ENCODE measurements around the gene JUN. TPM values are rescaled to one million over a fixed set of nuclear protein-coding genes. Genes with fewer than 3 reads are reported as not detected.

JUN gene
- polyA plus RNA-seq, 3 donors: 29.3 to 330 (median 31.3) TPM

GRCh38 chr1:58823481-58824010, 39.7 kb upstream of the JUN start:
- Histone ChIP-seq H3K4me1 (ENCODE audit: control insufficient read depth in 1 of 2, insufficient read depth in 2 of 2, low read length in 2 of 2) (peaks cover 24 to 31% of the 10 kb centered on the region in 2 donors), H3K9me3 (replicated peaks in 1 of 2; ENCODE audit: control insufficient read depth in 1 of 2, insufficient read depth in 1 of 2, low read length in 2 of 2) (peaks cover 8 to 17% of the 10 kb centered on the region in 2 donors), H3K79me2 (ENCODE audit: insufficient read depth, low read length) (no peaks in the 10 kb centered on the region), H3K9ac (ENCODE audit: insufficient read depth, low read length, poor library complexity, severe bottlenecking) (no peak overlapping the region), H3K27ac (ENCODE audit: low read depth in 1 of 2, low read length in 2 of 2) (no peak overlapping the region), H2AFZ (ENCODE audit: insufficient read depth, low read depth, low read length, poor library complexity, severe bottlenecking) (no peak overlapping the region), H3K4me3 (replicated peaks in 1 of 3; ENCODE audit: low read depth in 2 of 3, low read length in 3 of 3) (no peak overlapping the region), H3K27me3 (ENCODE audit: control insufficient read depth in 2 of 2, insufficient read depth in 2 of 2, low read length in 2 of 2) (no peaks in the 10 kb centered on the region), H3K4me2 (replicated peaks; ENCODE audit: extremely low read depth, low read length, poor library complexity, severe bottlenecking) (no peak overlapping the region), H3K36me3 (replicated peaks in 1 of 2; ENCODE audit: control insufficient read depth in 1 of 2, insufficient read depth in 2 of 2, low read length in 2 of 2) (no peaks in the 10 kb centered on the region), H4K20me1 (ENCODE audit: insufficient read depth, low read length) (no peaks in the 10 kb centered on the region)
- intact Hi-C loops (cut with micrococcal nuclease): no loop called here
- WGBS (ENCODE audit: insufficient coverage): 86% methylated on average over 1 of the region's 4 CpGs
- H3K36me3 Mint-ChIP-seq: peaks cover 2 to 3% of the 10 kb centered on the region in 2 donors
- TF ChIP-seq CTCF (IDR thresholded peaks at IDR 0.05): no peak
- peaks cover 0 to 4% (median 0%) of the 10 kb centered on the region in 3 donors for H3K27me3 Mint-ChIP-seq (ENCODE audit: low read depth in 3 of 3)
- H3K4me1 Mint-ChIP-seq: peaks cover 29% of the 10 kb centered on the region
- peak in 1 of 3 donors; percentile 17 for DNase-seq
- H3K4me3 Mint-ChIP-seq: no peak overlapping the region
- no peak overlapping the region for H3K27ac Mint-ChIP-seq
- peaks cover 3 to 21% (median 19%) of the 10 kb centered on the region in 7 donors for H3K9me3 Mint-ChIP-seq

GRCh38 chr1:58821309-58821708, 37.5 kb upstream of the JUN start:
- Mint-ChIP-seq H3K4me1 (peaks cover 38% of the 10 kb centered on the region), H3K27me3 (ENCODE audit: low read depth in 3 of 3) (no peaks in the 10 kb centered on the region), H3K9me3 (peaks cover 0 to 4% (median 0%) of the 10 kb centered on the region in 7 donors), H3K4me3 (no peak overlapping the region), H3K27ac (peak overlapping the region in 1 of 7 donors; percentile 63), H3K36me3 (no peaks in the 10 kb centered on the region)
- no peak overlapping the region for H3K9ac ChIP-seq (ENCODE audit: insufficient read depth, low read length, poor library complexity, severe bottlenecking)
- no peak overlapping the region for H3K4me3 ChIP-seq (replicated peaks in 1 of 3; ENCODE audit: low read depth in 2 of 3, low read length in 3 of 3)
- H2AFZ ChIP-seq (ENCODE audit: insufficient read depth, low read depth, low read length, poor library complexity, severe bottlenecking): no peak overlapping the region
- H3K4me2 ChIP-seq (replicated peaks; ENCODE audit: extremely low read depth, low read length, poor library complexity, severe bottlenecking): no peak overlapping the region
- no peaks in the 10 kb centered on the region for H3K36me3 ChIP-seq (replicated peaks in 1 of 2; ENCODE audit: control insufficient read depth in 1 of 2, insufficient read depth in 2 of 2, low read length in 2 of 2)
- no peak for TF ChIP-seq CTCF (IDR thresholded peaks at IDR 0.05)
- H3K27me3 ChIP-seq (ENCODE audit: control insufficient read depth in 2 of 2, insufficient read depth in 2 of 2, low read length in 2 of 2): no peaks in the 10 kb centered on the region
- DNase-seq: no peak
- peaks cover 32 to 40% of the 10 kb centered on the region in 2 donors for H3K4me1 ChIP-seq (ENCODE audit: control insufficient read depth in 1 of 2, insufficient read depth in 2 of 2, low read length in 2 of 2)
- WGBS (ENCODE audit: insufficient coverage): 96% methylated on average over 4 of the region's 4 CpGs
- H4K20me1 ChIP-seq (ENCODE audit: insufficient read depth, low read length): no peaks in the 10 kb centered on the region
- H3K27ac ChIP-seq (ENCODE audit: low read depth in 1 of 2, low read length in 2 of 2): no peak overlapping the region
- no peaks in the 10 kb centered on the region for H3K9me3 ChIP-seq (replicated peaks in 1 of 2; ENCODE audit: control insufficient read depth in 1 of 2, insufficient read depth in 1 of 2, low read length in 2 of 2)
- intact Hi-C loops (cut with micrococcal nuclease): no loop called here
- H3K79me2 ChIP-seq (ENCODE audit: insufficient read depth, low read length): no peaks in the 10 kb centered on the region

All from CD14-positive monocyte (primary cell).